Endothelial cell (in vitro differentiated cells): ENCODE results near the gene MOGAT1. TPM values are rescaled to one million over a fixed set of nuclear protein-coding genes. Genes with fewer than 3 reads are reported as not detected.

ENCODE experiments used
- DNase-seq: peaks from one replicate; pipeline ENCODE4 v3.0.0; 2021; ENCODE audit warnings: low spot score
- H3K27ac Mint-ChIP-seq: one replicate; pipeline ENCODE4 v1.8.0; 2021; ENCODE audit warnings: mixed read lengths, inconsistent platforms; ENCODE audit not compliant: unreplicated experiment
- H3K27me3 Mint-ChIP-seq: one replicate; pipeline ENCODE4 v1.8.0; 2021; ENCODE audit warnings: mild to moderate bottlenecking, moderate library complexity, mixed read lengths, inconsistent platforms; ENCODE audit not compliant: unreplicated experiment
- H3K36me3 Mint-ChIP-seq: one replicate; pipeline ENCODE4 v1.8.0; 2021; ENCODE audit warnings: mild to moderate bottlenecking, low read depth, mixed read lengths, inconsistent platforms; ENCODE audit not compliant: unreplicated experiment
- H3K4me1 Mint-ChIP-seq: one replicate; pipeline ENCODE4 v1.8.0; 2021; ENCODE audit warnings: mild to moderate bottlenecking, mixed read lengths, inconsistent platforms; ENCODE audit not compliant: unreplicated experiment
- H3K4me3 Mint-ChIP-seq: one replicate; pipeline ENCODE4 v1.8.0; 2021; ENCODE audit warnings: mild to moderate bottlenecking, mixed read lengths, inconsistent platforms; ENCODE audit not compliant: unreplicated experiment
- H3K9me3 Mint-ChIP-seq: one replicate; pipeline ENCODE4 v1.8.0; 2021; ENCODE audit warnings: mixed read lengths, inconsistent platforms; ENCODE audit not compliant: unreplicated experiment
- CTCF ChIP-seq: fragments of 200-600 bp; sonication (generic); IDR thresholded peaks from one replicate; pipeline ENCODE4 v1.5.0; 2021; ENCODE audit warnings: antibody characterized with exemption; ENCODE audit not compliant: unreplicated experiment
- total RNA-seq: library from RNA; stranded (reverse); fragmentation: NEBNext Ultra II Directional; extraction: Animal tissue kit (Norgen Biotek cat#: 25700); gene quantifications from one replicate; pipeline ENCODE4 v1.2.1, GENCODE V29; 2021; ENCODE audit not compliant: unreplicated experiment

The MOGAT1 gene
- total RNA-seq, 1 donor from 2014 or later: 0.26 TPM

- Mint-ChIP-seq H3K4me1 (peaks cover 12% of the 10 kb centered on the region), H3K27ac (no peak overlapping the region), H3K36me3 (no peaks in the 10 kb centered on the region), H3K4me3 (no peak overlapping the region), H3K27me3 (peaks cover 2% of the 10 kb centered on the region), H3K9me3 (no peaks in the 10 kb centered on the region)
- no peak for DNase-seq
- TF ChIP-seq CTCF: no peak
Measured at GRCh38 chr2:222701721-222702131, 30.3 kb downstream of the MOGAT1 start.

DNA sequence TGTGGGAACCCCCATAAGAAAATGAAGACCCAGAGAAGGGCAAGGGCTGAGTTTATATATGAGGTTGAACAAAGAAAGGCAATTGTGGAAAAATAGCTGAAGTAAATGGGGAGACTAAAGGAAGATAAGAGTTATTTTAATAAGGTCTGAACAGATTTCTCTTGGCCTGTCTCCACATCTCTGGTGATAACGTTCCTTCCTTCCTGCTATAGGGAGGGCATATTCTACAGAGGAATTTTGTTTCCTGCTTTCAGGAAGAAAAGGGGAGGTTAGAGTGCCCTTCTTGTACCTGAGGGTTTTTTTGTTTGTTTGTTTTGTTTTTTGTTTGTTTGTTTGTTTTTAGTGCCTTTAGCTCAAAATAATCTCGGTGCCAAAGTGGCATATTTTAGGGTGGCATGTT lies 31.6 kb downstream of the MOGAT1 start:
- no peak for DNase-seq
- Mint-ChIP-seq H3K9me3 (no peaks in the 10 kb centered on the region), H3K27ac (no peak overlapping the region)

DNA sequence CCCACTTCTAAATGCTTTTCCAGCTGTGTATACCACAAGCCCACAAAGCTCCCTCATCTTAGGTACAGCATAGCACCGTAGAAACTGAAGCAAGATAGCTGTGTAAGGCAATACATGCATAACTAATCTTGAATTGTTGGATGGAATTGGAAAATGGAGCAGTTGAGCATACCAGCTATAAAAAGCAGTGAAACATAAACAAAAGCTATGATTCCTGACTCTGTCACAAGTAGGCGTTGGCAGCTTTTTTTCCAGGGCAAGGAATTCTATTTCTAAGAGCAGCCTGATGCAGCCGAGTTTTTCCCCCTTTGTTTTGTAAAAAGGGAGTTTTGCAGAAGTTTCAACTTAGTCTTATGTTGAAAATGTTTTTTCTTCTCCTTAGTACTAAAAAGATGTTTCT lies 32.4 kb downstream of the MOGAT1 start:
- no peaks in the 10 kb centered on the region for H3K36me3 Mint-ChIP-seq
- peaks cover 7% of the 10 kb centered on the region for H3K4me1 Mint-ChIP-seq
- H3K27me3 Mint-ChIP-seq: peaks cover 5% of the 10 kb centered on the region
- TF ChIP-seq CTCF: no peak
- H3K27ac Mint-ChIP-seq: no peak overlapping the region
- H3K4me3 Mint-ChIP-seq: no peak overlapping the region
- no peaks in the 10 kb centered on the region for H3K9me3 Mint-ChIP-seq
- no peak for DNase-seq

More for the DNA sequence above, 31.6 kb downstream of the MOGAT1 start:
- H3K36me3 Mint-ChIP-seq: no peaks in the 10 kb centered on the region
- peaks cover 13% of the 10 kb centered on the region for H3K4me1 Mint-ChIP-seq
- H3K27me3 Mint-ChIP-seq: peaks cover 5% of the 10 kb centered on the region
- H3K4me3 Mint-ChIP-seq: no peak overlapping the region
- TF ChIP-seq CTCF: no peak

DNA sequence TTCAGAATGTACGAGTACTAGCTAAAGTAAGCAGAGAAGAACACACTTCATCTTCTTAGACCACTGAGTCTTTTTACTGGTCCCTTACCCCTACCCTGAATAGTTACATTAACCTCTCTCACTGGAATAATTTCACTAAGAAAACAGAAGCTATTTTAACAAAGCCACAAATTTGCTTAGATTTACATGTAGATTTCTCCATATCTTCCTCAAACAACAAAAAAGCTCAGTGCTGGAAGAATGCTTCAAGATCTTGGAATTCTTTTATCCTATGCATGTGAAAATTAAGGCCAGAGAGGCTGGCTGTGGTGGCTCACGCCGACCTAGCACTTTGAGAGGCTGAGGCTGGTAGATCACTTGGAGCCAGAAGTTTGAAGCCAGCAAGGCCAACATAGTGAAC lies 35.2 kb downstream of the MOGAT1 start:
- H3K4me1 Mint-ChIP-seq: peaks cover 12% of the 10 kb centered on the region
- H3K4me3 Mint-ChIP-seq: no peak overlapping the region
- H3K27me3 Mint-ChIP-seq: peaks cover 5% of the 10 kb centered on the region
- H3K27ac Mint-ChIP-seq: no peak overlapping the region
- no peak for TF ChIP-seq CTCF
- no peak for DNase-seq
- H3K9me3 Mint-ChIP-seq: no peaks in the 10 kb centered on the region
- H3K36me3 Mint-ChIP-seq: no peaks in the 10 kb centered on the region

- H3K9me3 Mint-ChIP-seq: no peaks in the 10 kb centered on the region
- peaks cover 5% of the 10 kb centered on the region for H3K27me3 Mint-ChIP-seq
- H3K4me3 Mint-ChIP-seq: no peak overlapping the region
- peaks cover 12% of the 10 kb centered on the region for H3K4me1 Mint-ChIP-seq
- no peaks in the 10 kb centered on the region for H3K36me3 Mint-ChIP-seq
- peak overlapping the region; percentile 68 for H3K27ac Mint-ChIP-seq
- DNase-seq: no peak
- no peak for TF ChIP-seq CTCF
Measured at GRCh38 chr2:222707102-222707688, 35.7 kb downstream of the MOGAT1 start.
